Activated naive CD4-positive, alpha-beta T cell treated with anti-CD3 and anti-CD28 coated beads for 36 hours (primary cell): ENCODE results near the gene CCNB3. TPM values are rescaled to one million over a fixed set of nuclear protein-coding genes. Genes with fewer than 3 reads are reported as not detected.

Experiments used
- CTCF ChIA-PET: fragments of 350-600 bp; sonication (Branson Sonifier 250); formaldehyde crosslinking; loops from one replicate; lab custom pipeline; 2021; ENCODE audit warnings: antibody characterized with exemption; lab: Charles Lee
- DNase-seq: peaks from one replicate; pipeline ENCODE4 v3.0.0-alpha.2; 2020
- H3K27ac Mint-ChIP-seq: one replicate; pipeline ENCODE4 v1.8.0; 2021; ENCODE audit warnings: mild to moderate bottlenecking, mixed read lengths
- H3K27me3 Mint-ChIP-seq: one replicate; pipeline ENCODE4 v1.8.0; 2021; ENCODE audit warnings: low read depth, mixed read lengths
- H3K36me3 Mint-ChIP-seq: one replicate; pipeline ENCODE4 v1.8.0; 2021; ENCODE audit warnings: low read depth, mixed read lengths
- H3K4me1 Mint-ChIP-seq: one replicate; pipeline ENCODE4 v1.8.0; 2021; ENCODE audit warnings: low read depth, mixed read lengths
- H3K4me3 Mint-ChIP-seq: one replicate; pipeline ENCODE4 v1.8.0; 2021; ENCODE audit warnings: mild to moderate bottlenecking, moderate library complexity, mixed read lengths
- H3K9me3 Mint-ChIP-seq: one replicate; pipeline ENCODE4 v1.8.0; 2021; ENCODE audit warnings: mixed read lengths
- intact Hi-C: fragments of 100-400 bp; cut with micrococcal nuclease; formaldehyde crosslinking; loops from one replicate; pipeline ENCODE4 v1.15.1; 2023
- total RNA-seq, 2 experiments: library from RNA; stranded (reverse); gene quantifications; one replicate each; pipeline ENCODE4 v1.2.3, GENCODE V29; 2021

The CCNB3 gene
- total RNA-seq, 2 experiments from 2014 or later = 0.37 to 0.79 TPM

- no peaks in the 10 kb centered on the region for H3K9me3 Mint-ChIP-seq
- no peaks in the 10 kb centered on the region for H3K36me3 Mint-ChIP-seq
- H3K27ac Mint-ChIP-seq = no peak overlapping the region
- no peak overlapping the region for H3K4me3 Mint-ChIP-seq
- DNase-seq = no peak
- CTCF ChIA-PET = no interaction called here
- H3K4me1 Mint-ChIP-seq = no peaks in the 10 kb centered on the region
- H3K27me3 Mint-ChIP-seq = no peaks in the 10 kb centered on the region
- intact Hi-C loops = loop anchor here (5.0 kb wide), 1 partner anchor 607 kb away; no protein-coding TSS in a partner anchor
Observed at GRCh38 chrX:50393902-50394301, 189.3 kb downstream of the CCNB3 start.

Other genes starting within 250 kb of the CCNB3 start
- not detected for gene AKAP4, start 3.8 kb upstream of the CCNB3 start, total RNA-seq